IMR-90 (cell line): Measurements from ENCODE around the gene COLEC11. TPM values are rescaled to one million over a fixed set of nuclear protein-coding genes. Genes with fewer than 3 reads are reported as not detected.

Experiments used
- ATAC-seq: fragments of 200-7000 bp; cut with Tn5 transposase; 2 replicates; pipeline ENCODE4 v1.9.1; 2020; ENCODE audit warnings: low read depth, mild to moderate bottlenecking, moderate library complexity
- BruUV-seq: library from RNA; stranded (reverse); fragments of 400-500 nt; replicated peaks from 2 replicates; lab custom pipeline; 2021; lab: Mats Ljungman, UMichigan
- CTCF ChIA-PET: fragments of 300-600 bp; formaldehyde crosslinking; extraction: SDS; loops from one replicate; lab custom pipeline; 2021; ENCODE audit warnings: antibody characterized with exemption; lab: Yijun Ruan, JAX
- POLR2A ChIA-PET: fragments of 300-600 bp; sonication (Branson Sonifier 250); formaldehyde crosslinking; loops from one replicate; lab custom pipeline; 2022; ENCODE audit warnings: antibody characterized with exemption; ENCODE audit not compliant: unreplicated experiment; lab: Charles Lee
- DNase-seq: peaks from one replicate; pipeline ENCODE4 v3.0.0; 2013
- H2AFZ ChIP-seq: replicated peaks from 2 replicates; pipeline ENCODE3; 2013; ENCODE audit warnings: low read length, mild to moderate bottlenecking; ENCODE audit not compliant: poor library complexity
- H2AK5ac ChIP-seq: 2 replicates; pipeline ENCODE4 v1.6.1; 2013; ENCODE audit warnings: low read depth, low read length, inconsistent platforms
- H2AK9ac ChIP-seq: replicated peaks from 2 replicates; pipeline ENCODE3; 2013; ENCODE audit warnings: mild to moderate bottlenecking, low read depth, low read length, moderate library complexity; ENCODE audit not compliant: poor library complexity
- H2BK120ac ChIP-seq: 2 replicates; pipeline ENCODE4 v1.6.1; 2013; ENCODE audit warnings: low read depth, low read length, inconsistent platforms
- H2BK15ac ChIP-seq: 3 replicates; pipeline ENCODE4 v1.6.1; 2013; ENCODE audit warnings: low read depth, low read length, inconsistent platforms
- H2BK20ac ChIP-seq: 2 replicates; pipeline ENCODE4 v1.6.1; 2013; ENCODE audit warnings: low read depth, mild to moderate bottlenecking, inconsistent platforms, low read length, moderate library complexity
- H2BK5ac ChIP-seq: 2 replicates; pipeline ENCODE4 v1.6.1; 2013; ENCODE audit warnings: mild to moderate bottlenecking, low read depth, low read length, inconsistent platforms; ENCODE audit not compliant: poor library complexity, severe bottlenecking
- H3K14ac ChIP-seq: replicated peaks from 2 replicates; pipeline ENCODE4 v1.6.1; 2013; ENCODE audit warnings: low read depth, low read length, inconsistent platforms
- H3K18ac ChIP-seq: 2 replicates; pipeline ENCODE4 v1.6.1; 2013; ENCODE audit warnings: low read depth, low read length, control low read depth
- H3K23ac ChIP-seq: 2 replicates; pipeline ENCODE4 v1.6.1; 2013; ENCODE audit warnings: low read depth, low read length, inconsistent platforms
- H3K27ac ChIP-seq: 2 replicates; pipeline ENCODE4 v1.5.1; 2013; ENCODE audit warnings: mild to moderate bottlenecking, control low read depth, low read length; ENCODE audit not compliant: insufficient read depth
- H3K27me3 ChIP-seq: 2 replicates; pipeline ENCODE4 v1.6.1; 2013; ENCODE audit warnings: low read length; ENCODE audit not compliant: control insufficient read depth, insufficient read depth
- H3K36me3 ChIP-seq: 2 replicates; pipeline ENCODE4 v1.6.1; 2013; ENCODE audit warnings: low read length, mixed read lengths; ENCODE audit not compliant: control insufficient read depth, insufficient read depth
- H3K4ac ChIP-seq: 2 replicates; pipeline ENCODE4 v1.6.1; 2013; ENCODE audit warnings: low read depth, low read length, inconsistent platforms
- H3K4me1 ChIP-seq: 2 replicates; pipeline ENCODE4 v1.6.1; 2013; ENCODE audit warnings: low read length, mixed read lengths; ENCODE audit not compliant: control insufficient read depth, insufficient read depth
- H3K4me2 ChIP-seq: 2 replicates; pipeline ENCODE4 v1.6.1; 2013; ENCODE audit warnings: low read depth, mild to moderate bottlenecking, control low read depth, low read length, moderate library complexity
- H3K4me3 ChIP-seq: 2 replicates; pipeline ENCODE4 v1.5.1; 2013; ENCODE audit warnings: low read depth, mild to moderate bottlenecking, control low read depth, low read length, moderate library complexity; ENCODE audit not compliant: insufficient read depth
- H3K56ac ChIP-seq: 2 replicates; pipeline ENCODE4 v1.6.1; 2013; ENCODE audit warnings: low read length, inconsistent platforms; ENCODE audit not compliant: insufficient read depth; ENCODE audit errors: extremely low read depth
- H3K79me1 ChIP-seq, 2 experiments: 2 replicates each; pipeline ENCODE4 v1.6.1; 2013; ENCODE audit warnings: low read length in 2 of 2, inconsistent platforms in 1 of 2, low read depth in 1 of 2
- H3K9ac ChIP-seq: 2 replicates; pipeline ENCODE4 v1.6.1; 2013; ENCODE audit warnings: low read depth, low read length, control low read depth
- H3K9me1 ChIP-seq: 2 replicates; pipeline ENCODE4 v1.6.1; 2013; ENCODE audit warnings: low read length, inconsistent platforms; ENCODE audit not compliant: insufficient read depth
- H3K9me3 ChIP-seq: 2 replicates; pipeline ENCODE4 v1.6.1; 2013; ENCODE audit warnings: low read length; ENCODE audit not compliant: control insufficient read depth, insufficient read depth
- H4K20me1 ChIP-seq: 2 replicates; pipeline ENCODE4 v1.6.1; 2013; ENCODE audit warnings: low read length, inconsistent platforms; ENCODE audit not compliant: insufficient read depth
- H4K5ac ChIP-seq: 2 replicates; pipeline ENCODE4 v1.6.1; 2013; ENCODE audit warnings: mild to moderate bottlenecking, low read depth, low read length, control low read depth
- H4K8ac ChIP-seq, 2 experiments: 2 replicates each; pipeline ENCODE4 v1.6.1; 2013; ENCODE audit warnings: low read depth in 2 of 2, low read length in 2 of 2, control low read depth in 1 of 2, inconsistent platforms in 1 of 2
- H4K91ac ChIP-seq: 2 replicates; pipeline ENCODE4 v1.6.1; 2013; ENCODE audit warnings: low read depth, low read length, inconsistent platforms; ENCODE audit not compliant: insufficient read depth
- CHD1 ChIP-seq: IDR thresholded peaks from 2 replicates; pipeline ENCODE4 v1.6.1; 2012; ENCODE audit warnings: low read depth, low read length, improper control_type of control experiment
- FOS ChIP-seq: fragments of 150-350 bp; IDR thresholded peaks from 2 replicates; pipeline ENCODE4 v1.6.1; 2016; ENCODE audit warnings: low read depth, low read length
- MXI1 ChIP-seq: IDR thresholded peaks from 2 replicates; pipeline ENCODE4 v1.6.1; 2012; ENCODE audit warnings: low read depth, mild to moderate bottlenecking, low read length, moderate library complexity, borderline replicate concordance
- NFE2L2 ChIP-seq: fragments of 150-350 bp; IDR thresholded peaks from 2 replicates; pipeline ENCODE4 v1.6.1; 2016; ENCODE audit warnings: low read depth, mild to moderate bottlenecking, low read length
- POLR2A ChIP-seq: IDR thresholded peaks from 2 replicates; pipeline ENCODE4 v1.6.1; 2012; ENCODE audit warnings: mild to moderate bottlenecking, low read depth, low read length
- RFX5 ChIP-seq: IDR thresholded peaks from 2 replicates; pipeline ENCODE4 v1.8.0; 2012; ENCODE audit warnings: low read depth, mild to moderate bottlenecking, low read length, moderate library complexity
- dilution Hi-C: fragments of 300-500 bp; cut with HindIII; formaldehyde crosslinking; loops from one replicate; pipeline ENCODE4 v1.14.3; 2018; ENCODE audit warnings: low sequenced_read_pairs; ENCODE audit not compliant: unreplicated experiment
- in situ Hi-C: fragments of 300-500 bp; cut with MboI; formaldehyde crosslinking; loops from 3 replicates; pipeline ENCODE4 v1.14.3; 2019; ENCODE audit warnings: low sequenced_read_pairs, inconsistent platforms, mixed read lengths
- intact Hi-C: fragments of 100-400 bp; cut with micrococcal nuclease; formaldehyde crosslinking; loops from 2 replicates; pipeline ENCODE4 v1.10.0; 2022
- polyA plus RNA-seq, 3 experiments: library from polyadenylated mRNA; depleted of rRNA; stranded (reverse); fragments of >200 nt; gene quantifications; 2 replicates each; pipeline ENCODE4 v1.2.3, GENCODE V29; 2012; ENCODE audit warnings: low replicate concordance in 1 of 3
- total RNA-seq: library from RNA; depleted of rRNA; stranded (reverse); fragments of >200 nt; gene quantifications from 2 replicates; pipeline ENCODE4 v1.2.3, GENCODE V29; 2012

COLEC11 gene
- total and polyA plus RNA-seq, 2 of the 4 experiments (the other 2 are of a cell fraction) = under 0.01 to 0.24 TPM

- no peak overlapping the region for H2BK120ac ChIP-seq
- no peak overlapping the region for H2AFZ ChIP-seq
- H3K9me1 ChIP-seq = no peaks in the 10 kb centered on the region
- dilution Hi-C loops = no loop called here
- no peak overlapping the region for H3K4ac ChIP-seq
- H2BK5ac ChIP-seq = no peak overlapping the region
- H3K9me3 ChIP-seq = peaks cover 3% of the 10 kb centered on the region; the same call in 1 of the 2 replicates
- DNase-seq (no peak), ATAC-seq (no peak)
- no peak overlapping the region for H3K18ac ChIP-seq
- no peak overlapping the region for H3K23ac ChIP-seq
- H3K27ac ChIP-seq = no peak overlapping the region
- no peaks in the 10 kb centered on the region for H4K20me1 ChIP-seq
- no peak overlapping the region for H2BK20ac ChIP-seq
- no peak overlapping the region for H3K56ac ChIP-seq
- no peak overlapping the region for H2AK5ac ChIP-seq
- intact Hi-C loops = no loop called here
- H2BK15ac ChIP-seq = no peak overlapping the region
- H3K79me1 ChIP-seq = no peaks in the 10 kb centered on the region
- no peak overlapping the region for H4K5ac ChIP-seq
- in situ Hi-C loops = no loop called here
- TF ChIP-seq CHD1 = no peak
- no peak for TF ChIP-seq NFE2L2
- TF ChIP-seq MXI1 = no peak
- no peak for TF ChIP-seq RFX5
- no peak for TF ChIP-seq POLR2A
- no peak for TF ChIP-seq FOS
- H2AK9ac ChIP-seq = no peak overlapping the region
- H3K14ac ChIP-seq = no peak overlapping the region
- no peaks in the 10 kb centered on the region for H3K27me3 ChIP-seq
- BruUV-seq = no TSS peak
- no peak overlapping the region for H3K4me2 ChIP-seq
- no peaks in the 10 kb centered on the region for H3K4me1 ChIP-seq
- ChIA-PET POLR2A (no interaction called here), CTCF (no interaction called here)
- H3K36me3 ChIP-seq = no peaks in the 10 kb centered on the region
- no peak overlapping the region for H3K4me3 ChIP-seq
- H3K9ac ChIP-seq = no peak overlapping the region
- H4K8ac ChIP-seq = no peak overlapping the region
- no peak overlapping the region for H4K91ac ChIP-seq
Observed at GRCh38 chr2:3618367-3618766, 23.5 kb downstream of the COLEC11 start.
